ENCODE results near the gene TASOR2.

Gene TASOR2

DNA sequence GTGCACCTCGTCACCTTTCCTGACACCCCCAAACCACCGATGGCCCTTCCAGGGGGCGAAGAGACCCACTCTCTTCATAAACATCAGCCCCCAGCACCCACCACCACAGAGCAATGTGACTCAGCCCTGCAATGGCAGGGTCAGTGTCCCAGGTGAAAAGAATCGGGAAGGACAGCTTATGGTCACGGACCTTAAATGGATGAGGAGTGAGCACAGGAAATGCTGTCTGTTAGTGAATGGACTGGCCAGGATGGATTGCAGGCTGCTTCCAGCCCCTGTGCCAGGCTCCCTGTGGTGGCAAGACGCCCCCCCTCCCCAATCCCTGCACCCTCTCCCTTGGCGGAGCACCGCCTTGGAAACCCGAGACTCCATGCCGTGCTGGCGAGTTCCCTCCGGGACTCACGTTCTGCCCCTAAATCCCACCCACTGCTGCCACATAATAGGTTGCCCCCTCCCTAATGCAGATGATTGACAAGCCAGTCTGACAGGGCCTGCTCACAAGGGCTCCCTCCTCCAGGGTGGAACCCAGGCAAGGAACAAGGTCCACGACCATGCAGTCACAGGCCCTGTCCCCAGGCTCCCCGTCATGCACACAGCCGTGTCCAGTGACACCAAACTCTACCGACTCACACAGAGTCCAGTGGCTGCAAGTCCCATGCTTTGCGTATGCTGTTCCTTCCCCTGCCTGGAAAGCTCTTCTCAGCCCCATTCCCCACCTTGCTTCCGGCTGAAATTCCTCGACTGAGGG, 25.6 kb upstream of the TASOR2 start:
- DNase-seq: no peak

GRCh38 chr10:5659702-5660528, 24.7 kb upstream of the TASOR2 start:
- DNase-seq: no peak

GRCh38 chr10:5661043-5661442, 23.6 kb upstream of the TASOR2 start:
- DNase-seq: no peak

DNA sequence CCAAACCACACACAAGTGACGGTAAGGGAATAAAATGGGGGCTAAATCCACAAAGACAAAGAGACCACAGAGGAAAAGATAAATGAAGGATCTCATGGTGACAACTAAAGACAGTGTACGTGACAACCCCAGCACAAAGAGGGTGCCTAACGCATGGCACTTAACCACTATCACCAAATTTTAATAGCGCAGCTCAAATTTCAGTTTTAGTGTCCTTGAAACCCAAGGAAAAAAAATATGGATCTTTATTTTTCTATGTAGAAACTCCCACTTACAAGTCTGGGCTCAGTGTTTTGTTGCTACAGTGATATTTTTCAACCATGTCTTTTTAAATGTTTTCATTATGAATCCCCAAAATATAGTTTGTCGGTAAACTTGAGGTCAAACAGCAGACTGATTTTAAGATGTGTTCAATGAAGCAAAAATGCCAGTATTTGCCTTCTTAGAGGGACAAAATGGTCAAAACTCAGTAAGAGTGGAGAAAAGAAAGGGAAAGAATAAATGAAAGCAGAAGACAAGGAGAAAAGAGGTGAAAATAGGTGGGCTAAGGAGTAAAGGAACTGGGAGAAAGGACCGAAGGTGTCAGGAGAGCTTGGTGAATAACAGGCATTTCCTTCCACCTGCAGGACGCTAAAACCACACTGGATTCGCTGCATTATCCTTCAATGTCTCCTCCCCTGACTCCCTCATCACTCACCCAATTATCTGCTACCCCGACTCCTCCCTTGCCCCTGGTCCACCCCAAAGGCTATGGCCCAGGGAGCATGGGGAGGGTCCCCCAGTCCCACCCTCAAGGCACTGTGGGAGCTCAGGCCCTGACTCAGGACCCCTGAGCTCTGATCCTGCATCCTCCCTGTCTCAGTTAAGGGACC, 21.7 kb upstream of the TASOR2 start:
- no peak for DNase-seq

DNA sequence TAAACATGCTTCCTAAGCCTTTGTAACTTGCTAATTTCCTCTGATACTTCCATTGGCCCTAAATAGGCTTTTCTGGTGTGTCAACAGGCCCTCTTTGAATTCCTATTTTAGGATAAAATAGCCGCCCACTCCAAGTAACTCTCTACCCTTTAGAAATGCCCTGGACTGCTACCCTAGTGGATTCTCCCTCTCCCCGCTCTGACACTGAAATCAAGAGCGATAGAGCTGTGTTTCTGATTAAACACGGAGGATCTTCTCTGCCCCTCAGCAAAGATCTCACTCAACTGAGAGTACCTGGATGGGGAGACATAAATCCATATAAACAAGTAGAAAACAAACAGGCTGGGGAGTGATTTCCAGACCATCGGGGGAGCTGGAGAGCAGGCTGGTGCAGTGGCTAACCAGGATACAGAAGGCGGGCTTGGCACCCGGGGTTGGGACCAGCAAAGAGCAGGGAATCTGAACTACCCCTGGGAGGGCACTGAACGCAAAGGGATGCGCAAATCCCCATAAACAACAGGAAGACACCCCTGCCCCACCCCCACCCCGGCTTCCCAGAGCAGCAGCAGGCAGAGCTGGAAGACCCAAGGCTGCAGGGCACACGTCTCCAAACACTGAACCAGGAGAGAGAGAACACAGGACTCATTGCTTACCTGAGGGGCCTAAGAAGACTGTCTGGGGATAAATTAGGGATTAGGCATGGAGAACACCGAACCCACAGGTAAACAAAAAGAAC, 20.8 kb upstream of the TASOR2 start:
- DNase-seq: no peak

GRCh38 chr10:5665373-5666007, 19.1 kb upstream of the TASOR2 start:
- DNase-seq: no peak

DNA sequence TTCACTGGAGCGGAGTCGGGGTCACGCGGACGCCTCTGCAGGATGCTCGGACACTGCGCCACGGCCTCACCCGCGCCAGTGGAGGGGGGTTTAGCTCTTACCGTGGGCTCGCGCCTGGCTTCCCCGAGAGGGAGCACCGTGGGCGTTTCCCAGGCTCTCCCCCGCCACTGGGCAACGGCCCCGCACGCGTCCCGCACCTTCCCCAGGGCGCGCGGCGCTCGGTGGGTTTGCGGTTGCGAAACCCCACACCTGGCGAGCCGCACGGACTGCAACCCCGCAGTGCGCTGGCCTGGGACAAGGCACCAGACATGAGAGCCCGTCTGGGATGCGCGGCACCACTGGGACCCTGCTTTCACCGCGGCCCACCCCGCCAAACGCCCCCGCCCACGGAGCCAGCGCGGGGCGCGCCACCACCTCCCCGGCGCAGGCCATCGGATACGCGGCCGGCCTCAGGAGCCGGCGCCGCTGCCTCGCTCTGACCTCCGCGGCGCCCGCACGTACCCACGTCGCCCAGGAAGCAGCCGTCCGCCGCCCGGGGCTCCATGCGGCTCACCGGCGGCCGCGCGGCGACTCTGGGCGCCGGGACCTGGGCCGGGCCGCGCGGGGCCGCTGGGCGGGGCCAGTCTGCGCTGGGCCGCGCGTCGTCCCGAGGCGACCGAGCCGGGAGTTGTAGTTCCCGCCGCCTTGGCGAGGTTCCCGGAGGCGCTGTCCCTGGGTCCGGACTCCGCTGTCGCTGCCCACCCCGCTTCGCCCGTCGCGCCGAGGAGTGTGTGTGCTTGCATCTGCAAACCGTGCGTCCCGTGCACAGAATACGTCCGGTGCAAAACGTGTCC, 18.4 kb upstream of the TASOR2 start, which contains the start of gene ASB13:
Gene ASB13, minus strand, starts transcription at position 588 of the 833 bp plus-strand sequence. Its CDS starts 44 bp downstream, at position 544.
- DNase-seq: no peak

DNA sequence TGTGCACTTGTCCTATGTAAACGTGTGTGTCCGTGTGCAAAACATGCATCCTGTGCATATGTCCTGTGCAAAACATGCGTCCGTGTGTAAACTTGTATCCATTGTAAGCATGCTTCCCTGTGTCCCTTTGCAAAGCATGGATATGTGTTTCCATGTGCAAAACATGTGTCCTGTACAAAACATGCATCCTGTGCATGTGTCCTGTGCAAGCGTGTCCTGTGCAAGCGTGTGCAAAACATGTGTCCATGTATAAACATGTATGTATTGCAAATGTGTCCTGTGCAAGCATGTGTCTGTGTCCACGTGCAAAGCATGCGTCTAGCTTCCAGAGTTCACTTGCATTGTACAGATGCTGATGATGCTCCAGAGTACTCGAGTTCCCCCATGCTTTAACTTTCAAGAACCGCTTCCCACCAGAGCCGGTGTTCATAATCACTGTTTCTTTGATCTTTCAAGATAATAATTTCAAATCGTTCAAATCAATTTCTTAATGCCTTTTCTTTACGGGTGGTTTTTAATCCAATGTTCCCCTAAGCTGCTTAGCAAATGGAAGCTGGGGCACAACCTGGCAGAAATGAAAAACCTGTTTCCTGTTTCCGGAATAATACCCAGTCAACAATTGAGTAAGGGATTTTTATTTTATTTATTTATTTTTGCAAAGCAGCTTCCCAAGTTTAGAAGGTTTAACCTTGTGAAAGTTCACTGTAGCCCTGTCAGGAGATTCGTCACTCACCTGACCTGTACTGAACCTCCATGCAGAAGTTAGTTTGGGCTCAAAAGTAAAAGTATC, 17.6 kb upstream of the TASOR2 start:
- no peak for DNase-seq

- no peak for DNase-seq
Observed at GRCh38 chr10:5668429-5668828, 16.2 kb upstream of the TASOR2 start.

GRCh38 chr10:5669604-5670003, 15.0 kb upstream of the TASOR2 start:
- DNase-seq: no peak

GRCh38 chr10:5670662-5671375, 13.8 kb upstream of the TASOR2 start:
- DNase-seq: no peak

DNA sequence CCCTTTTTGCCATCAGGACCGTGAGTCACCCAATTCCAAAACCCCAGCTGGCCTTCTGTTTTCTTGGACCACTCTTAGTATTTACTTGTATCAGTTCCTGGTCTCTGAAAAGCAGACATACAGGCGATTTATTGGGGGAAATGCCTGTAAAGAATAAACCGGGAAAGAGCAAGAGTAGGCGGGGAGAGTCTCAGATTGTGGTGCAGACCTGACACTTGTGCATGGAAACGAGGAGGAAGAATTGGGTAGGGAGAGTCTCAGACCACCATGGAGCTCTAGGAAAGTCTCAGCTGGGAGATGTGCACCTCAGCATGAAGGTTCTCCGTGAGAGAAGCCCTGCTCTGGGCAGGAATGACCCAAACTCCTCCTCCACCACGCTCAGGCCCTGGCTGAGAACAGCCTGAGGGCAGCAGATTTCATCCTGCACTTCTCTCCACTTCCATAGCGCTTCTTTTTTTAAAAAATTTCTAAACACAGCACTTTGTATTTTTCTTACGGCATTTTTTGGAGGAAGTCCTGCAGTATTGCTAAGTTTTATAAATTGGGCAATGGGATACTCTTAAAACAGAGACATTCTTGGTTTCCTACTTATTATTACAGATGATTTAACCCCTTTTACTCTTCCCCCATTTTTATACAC, 6.1 kb upstream of the TASOR2 start:
- no peak for DNase-seq

GRCh38 chr10:5679037-5679435, 5.6 kb upstream of the TASOR2 start:
- DNase-seq: no peak

- no peak for DNase-seq
Observed at GRCh38 chr10:5679606-5680005, 5.0 kb upstream of the TASOR2 start.

DNA sequence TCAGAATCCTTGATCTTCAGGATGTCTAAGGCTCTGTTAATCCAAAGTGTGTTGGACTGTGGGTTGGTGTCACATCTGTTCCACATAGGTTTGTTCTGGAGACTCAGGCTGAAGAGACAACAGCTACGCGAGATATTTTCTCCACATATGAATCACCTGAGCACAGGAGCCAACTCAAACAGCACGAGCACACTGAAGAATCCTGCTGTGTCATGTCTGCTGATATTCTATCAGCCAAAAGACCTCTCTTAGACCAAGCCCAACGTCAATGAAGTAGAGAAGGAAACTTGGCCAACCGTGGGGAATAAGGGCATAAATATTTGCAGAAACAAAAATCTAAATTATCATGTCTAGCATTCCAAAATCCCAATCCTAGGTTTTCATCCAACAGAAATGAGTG, 2.7 kb upstream of the TASOR2 start:
- no peak for DNase-seq

GRCh38 chr10:5683065-5683464, 1.6 kb upstream of the TASOR2 start:
- no peak for DNase-seq

DNA sequence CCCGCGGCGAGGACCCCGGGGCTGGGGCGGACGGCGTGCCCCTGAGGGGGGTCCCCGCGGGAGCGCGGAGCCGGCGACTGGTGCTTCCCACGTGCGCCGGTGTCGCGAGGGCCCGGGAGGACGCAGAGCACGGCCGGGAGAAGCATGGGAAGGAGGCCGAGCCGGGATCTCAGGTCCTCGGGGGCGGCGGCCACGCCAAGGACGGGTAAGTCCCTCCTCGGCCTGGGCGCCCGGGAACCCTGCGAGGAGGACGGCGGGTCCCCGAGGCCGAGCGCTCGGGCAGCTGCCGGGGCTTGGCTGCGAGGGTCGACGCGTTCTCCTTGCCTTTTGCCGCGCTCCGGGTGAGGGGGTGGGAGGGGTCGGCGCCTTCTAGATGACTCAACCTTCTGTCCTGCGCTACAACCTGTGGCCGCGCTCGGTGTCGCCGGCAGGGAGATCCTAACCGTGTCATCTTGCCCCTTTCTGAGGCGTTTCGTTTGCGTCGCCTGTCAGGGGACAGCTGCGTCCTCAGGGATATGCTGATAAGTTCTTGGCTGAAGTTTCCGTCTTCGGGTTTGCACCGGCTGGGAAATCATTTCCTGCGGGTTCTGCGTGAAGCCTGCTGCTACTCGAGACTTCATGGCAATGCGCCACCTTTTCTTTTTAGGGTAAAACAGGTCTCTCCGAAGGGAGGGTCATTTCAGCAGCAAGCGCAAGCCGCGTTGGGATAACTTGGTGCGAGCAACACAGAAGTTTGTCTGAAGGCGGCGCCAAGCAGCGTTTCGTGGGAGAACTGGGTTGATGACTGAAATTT, 529 bp downstream of the TASOR2 start:
- DNase-seq: peak; percentile 81

- DNase-seq: no peak
Observed at GRCh38 chr10:5685764-5686240, 1.2 kb downstream of the TASOR2 start.
